ENCODE data around the gene TRAPPC2B.

GRCh38 chr19:57321116-57321515 lies 42.2 kb upstream of the TRAPPC2B start:
- TF ChIP-seq CTCF (conservative IDR thresholded peaks at IDR 0.05 in 1 of 2, IDR thresholded peaks at IDR 0.05 in 1 of 2; ENCODE audit: low read depth in 1 of 2, low read length in 2 of 2) = no peak
- TF ChIP-seq EZH2 (IDR thresholded peaks at IDR 0.05; ENCODE audit: low read length, missing control alignments) = no peak

Measured in fibroblast of lung (primary cell).